GM21576 (cell line): Measurements from ENCODE around the gene STK11IP.
A peak's percentile ranks its signal among the peaks of the same experiment; 100 is the strongest.
"Not testable (repeated sequence)": the region's sequence is repeated elsewhere in the genome, so short reads cannot be mapped to it uniquely, and the experiment has no call there.

Experiments used
- ATAC-seq: cut with Tn5 transposase; IDR thresholded peaks from one replicate; pipeline ENCODE4 v1.9.1; 2021; ENCODE audit warnings: mild to moderate bottlenecking, moderate library complexity; ENCODE audit not compliant: unreplicated experiment

STK11IP gene

GRCh38 chr2:219644801-219645480 lies 47.3 kb downstream of the STK11IP start:
- no peak for ATAC-seq

GRCh38 chr2:219645631-219646527 lies 48.2 kb downstream of the STK11IP start:
- no peak for ATAC-seq

GRCh38 chr2:219648176-219648575 lies 50.5 kb downstream of the STK11IP start:
- no peak for ATAC-seq

GRCh38 chr2:219648963-219649362 lies 51.3 kb downstream of the STK11IP start:
- no peak for ATAC-seq

- no peak for ATAC-seq
Measured at GRCh38 chr2:219650426-219651248, 53.0 kb downstream of the STK11IP start.

- ATAC-seq, result not testable (repeated sequence)
Measured at GRCh38 chr2:219651656-219652055, 54.0 kb downstream of the STK11IP start.

- ATAC-seq, result no peak
Measured at GRCh38 chr2:219656526-219656925, 58.9 kb downstream of the STK11IP start.

GRCh38 chr2:219658196-219658846 lies 60.7 kb downstream of the STK11IP start:
- no peak for ATAC-seq

- no peak for ATAC-seq
Measured at GRCh38 chr2:219658874-219659273, 61.2 kb downstream of the STK11IP start.

- peak; percentile 85 for ATAC-seq
Measured at GRCh38 chr2:219661197-219661954, 63.7 kb downstream of the STK11IP start.

GRCh38 chr2:219661955-219662395 lies 64.3 kb downstream of the STK11IP start:
- ATAC-seq, result no peak

GRCh38 chr2:219662566-219662965 lies 64.9 kb downstream of the STK11IP start:
- ATAC-seq, result no peak

- no peak for ATAC-seq
Measured at GRCh38 chr2:219663116-219663762, 65.6 kb downstream of the STK11IP start.

- no peak for ATAC-seq
Measured at GRCh38 chr2:219664041-219664440, 66.4 kb downstream of the STK11IP start.

GRCh38 chr2:219664944-219665343 lies 67.3 kb downstream of the STK11IP start:
- ATAC-seq, result no peak

- ATAC-seq, result no peak
Measured at GRCh38 chr2:219665926-219666325, 68.3 kb downstream of the STK11IP start.
